ENCODE data around the gene KIFAP3.
"Not testable (repeated sequence)": the region's sequence is repeated elsewhere in the genome, so short reads cannot be mapped to it uniquely, and the experiment has no call there.

The KIFAP3 gene

GRCh38 chr1:169882039-169882511 is 192.4 kb downstream of the KIFAP3 start:
- DNase-seq: no peak

GRCh38 chr1:169879034-169879840 is 195.3 kb downstream of the KIFAP3 start:
- DNase-seq: no peak

- no peak for DNase-seq
These were observed 196.0 kb downstream of the KIFAP3 start for GRCh38 chr1:169878498-169878897.

GRCh38 chr1:169877800-169878491 is 196.5 kb downstream of the KIFAP3 start:
- no peak for DNase-seq

- DNase-seq: no peak
These were observed 200.3 kb downstream of the KIFAP3 start for GRCh38 chr1:169874229-169874628.

- DNase-seq: no peak
These were observed 200.8 kb downstream of the KIFAP3 start for GRCh38 chr1:169873582-169874199.

- no peak for DNase-seq
These were observed 201.6 kb downstream of the KIFAP3 start for GRCh38 chr1:169872906-169873305.

GRCh38 chr1:169871988-169872387 is 202.5 kb downstream of the KIFAP3 start:
- DNase-seq: not testable (repeated sequence)

All from hematopoietic multipotent progenitor cell treated with erythropoietin and hydrocortisone succinate and interleukin-3 and kit ligand, for 8 days (in vitro differentiated cells).